Suppressor macrophage (primary cell): ENCODE data around the gene SULT1B1.

ENCODE experiments used
- DNase-seq, 4 experiments: peaks; one replicate each; pipeline ENCODE4 v3.0.0-alpha.2; 2020 to 2022

SULT1B1 gene

DNA sequence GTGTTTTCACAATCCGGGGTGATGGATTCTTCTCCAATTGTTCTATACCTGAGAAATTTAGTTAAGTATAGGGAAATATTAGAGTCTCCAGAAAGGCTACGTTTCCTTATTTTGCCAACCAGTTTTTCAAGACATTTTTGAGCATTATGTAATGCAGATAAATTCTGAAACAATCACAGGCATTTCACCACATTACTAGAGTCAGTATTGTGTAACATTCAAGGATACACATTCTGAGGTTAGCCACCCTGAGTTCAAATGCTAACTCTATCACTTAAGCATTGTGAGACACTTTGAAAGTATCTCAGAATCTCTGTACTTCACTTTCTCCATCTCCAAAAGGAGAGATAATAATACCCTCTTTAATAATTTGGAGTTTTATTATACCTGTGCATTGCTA lies 10.6 kb downstream of the SULT1B1 start:
- DNase-seq: peak; percentile 12 to 78 (median 48)

DNA sequence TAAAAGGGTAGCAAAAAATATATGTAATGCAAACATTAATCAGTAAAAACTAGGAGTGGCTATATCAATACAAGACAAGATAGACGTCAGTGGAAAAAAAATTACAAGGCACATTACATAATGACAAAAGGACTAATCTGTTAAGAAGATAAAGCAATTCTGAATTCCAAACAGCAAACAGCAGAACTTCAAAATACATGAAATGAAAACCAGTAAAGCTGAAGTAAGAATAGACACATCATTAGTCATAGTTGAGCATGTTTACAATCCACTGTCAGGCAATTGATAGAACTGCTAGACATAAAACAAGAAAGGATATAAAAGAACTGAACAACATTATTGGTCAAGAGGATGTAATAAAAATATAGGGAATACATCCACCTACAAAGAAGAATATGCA lies 12.2 kb downstream of the SULT1B1 start:
- DNase-seq: peak in 2 of 4 experiments; percentile 18 to 20

GRCh38 chr4:69744157-69744478 lies 16.3 kb downstream of the SULT1B1 start:
- DNase-seq: no peak

- DNase-seq: no peak
These were observed 16.8 kb downstream of the SULT1B1 start for GRCh38 chr4:69743476-69744156.

- DNase-seq: no peak
These were observed 17.8 kb downstream of the SULT1B1 start for GRCh38 chr4:69742596-69742995.

GRCh38 chr4:69738872-69739271 lies 21.5 kb downstream of the SULT1B1 start:
- no peak for DNase-seq

- DNase-seq: no peak
These were observed 25.3 kb downstream of the SULT1B1 start for GRCh38 chr4:69735119-69735518.

DNA sequence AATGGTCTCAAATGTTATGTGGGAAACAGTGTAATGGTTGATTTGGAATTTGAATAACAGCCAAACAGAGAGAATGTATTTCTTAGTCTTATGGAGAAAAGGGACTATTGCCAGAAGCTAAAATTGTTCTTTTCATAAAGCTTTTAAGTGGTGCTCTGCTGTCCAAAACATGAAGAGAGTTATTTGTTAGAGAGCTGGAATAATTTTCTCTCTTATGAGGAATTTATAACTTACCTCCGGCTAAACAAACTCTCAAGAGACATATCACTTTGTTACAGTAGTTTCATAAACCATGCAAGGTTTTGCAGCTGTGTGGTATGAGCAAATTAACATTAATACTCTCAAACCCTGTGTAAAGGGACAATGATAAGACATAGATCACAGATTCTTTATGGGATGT lies 28.6 kb downstream of the SULT1B1 start:
- DNase-seq: no peak

DNA sequence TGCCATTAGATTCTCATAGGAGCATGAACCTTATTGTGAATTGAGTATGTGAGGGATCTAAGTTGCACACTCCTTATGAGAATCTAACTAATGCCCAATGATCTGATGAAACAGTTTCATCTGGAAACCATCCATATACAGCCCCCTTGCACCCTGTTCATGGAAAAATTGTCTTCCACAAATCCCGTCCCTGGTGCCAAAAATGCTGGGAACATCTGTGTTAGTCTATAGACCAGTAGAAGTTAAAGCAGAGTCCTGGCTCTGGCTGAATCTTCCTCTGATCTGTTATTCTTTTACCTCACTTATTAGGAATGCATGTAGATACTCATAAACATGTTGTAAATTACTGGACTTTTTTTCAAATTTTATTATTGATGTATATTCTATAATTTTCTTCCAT lies 29.2 kb downstream of the SULT1B1 start:
- DNase-seq: no peak

DNA sequence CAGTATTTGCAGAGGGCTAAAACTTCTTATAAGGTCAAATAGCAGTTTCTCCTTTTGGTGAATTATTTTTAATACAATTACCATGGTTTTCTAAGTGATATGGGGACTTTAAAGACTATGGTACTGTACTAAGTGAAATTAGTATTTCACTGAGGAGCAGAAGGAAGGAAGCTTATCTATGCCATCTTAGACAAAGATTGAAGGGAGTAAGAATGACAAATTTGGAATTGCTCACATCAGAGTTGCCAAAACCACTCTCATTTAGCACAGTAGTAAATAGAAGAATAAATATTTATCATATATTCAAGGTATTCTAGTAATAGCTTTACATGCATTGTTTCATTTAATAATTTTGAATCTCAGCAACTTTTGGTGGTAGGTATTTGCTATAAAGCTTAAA lies 30.4 kb downstream of the SULT1B1 start:
- no peak for DNase-seq

GRCh38 chr4:69727926-69728325 lies 32.5 kb downstream of the SULT1B1 start:
- DNase-seq: no peak

- no peak for DNase-seq
These were observed 33.0 kb downstream of the SULT1B1 start for GRCh38 chr4:69727426-69727825.

DNA sequence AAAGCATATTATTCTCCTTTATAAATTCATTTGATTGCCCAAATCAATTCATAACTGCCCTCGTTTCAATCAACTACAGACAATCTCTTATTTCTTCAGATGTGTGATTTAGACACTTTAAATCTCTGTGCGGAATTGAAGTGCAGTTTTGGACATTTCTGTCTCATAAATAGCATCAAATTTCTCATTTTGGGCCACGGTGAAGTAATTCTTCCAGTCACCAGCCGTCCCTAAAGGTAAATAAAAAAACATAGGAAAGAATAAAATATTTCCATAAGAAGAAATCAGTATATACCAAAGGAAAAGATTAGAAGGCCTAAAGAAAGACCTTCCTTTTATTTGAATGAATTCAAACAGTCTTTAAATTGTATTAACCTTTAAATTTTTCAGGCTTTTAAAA lies 33.4 kb downstream of the SULT1B1 start:
- no peak for DNase-seq

GRCh38 chr4:69718396-69719271 lies 41.8 kb downstream of the SULT1B1 start:
- peak in 2 of 4 experiments; percentile 74 to 87 for DNase-seq

DNA sequence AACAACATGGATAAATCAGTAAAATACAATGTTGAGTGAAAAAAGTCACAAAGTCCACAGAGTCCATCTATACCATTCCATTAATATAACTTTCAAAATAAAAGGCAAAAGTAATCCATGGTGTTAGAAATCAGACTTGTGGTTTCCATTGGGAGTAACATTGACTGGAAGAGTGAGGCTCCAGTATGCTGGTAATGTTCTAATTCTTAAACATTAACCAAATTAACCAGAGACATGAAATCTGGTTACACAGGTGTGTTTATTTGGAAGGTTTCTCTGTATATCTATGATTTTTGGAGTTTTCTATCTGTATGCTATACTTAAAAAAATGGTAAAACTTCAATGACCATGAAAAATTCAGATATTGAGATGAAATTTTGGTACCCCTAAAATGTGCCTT lies 42.6 kb downstream of the SULT1B1 start:
- DNase-seq: no peak

- no peak for DNase-seq
These were observed 43.8 kb downstream of the SULT1B1 start for GRCh38 chr4:69716654-69717053.

DNA sequence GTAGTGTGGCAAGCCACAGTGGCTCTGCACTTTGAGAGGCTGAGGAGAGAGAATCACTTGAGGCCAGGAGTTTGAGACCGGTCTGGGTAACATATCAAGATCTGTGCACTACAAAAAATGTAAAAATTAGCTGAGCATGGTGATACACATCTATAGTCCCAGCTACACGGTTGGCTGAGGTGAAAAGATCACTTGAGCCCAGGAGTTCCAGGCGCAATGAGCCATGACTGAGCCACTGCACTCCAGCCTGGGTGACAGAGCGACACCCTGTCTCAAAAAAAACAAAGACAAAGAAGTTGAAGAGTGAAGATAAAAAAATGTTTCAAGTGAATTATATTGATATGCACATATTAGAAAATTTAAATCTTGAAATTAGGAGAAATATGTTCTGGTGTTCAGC lies 46.3 kb downstream of the SULT1B1 start:
- DNase-seq: no peak

- DNase-seq: peak; percentile 58 to 86 (median 75)
These were observed 46.8 kb downstream of the SULT1B1 start for GRCh38 chr4:69713593-69713992.

GRCh38 chr4:69710580-69710979 lies 49.8 kb downstream of the SULT1B1 start:
- DNase-seq: no peak

DNA sequence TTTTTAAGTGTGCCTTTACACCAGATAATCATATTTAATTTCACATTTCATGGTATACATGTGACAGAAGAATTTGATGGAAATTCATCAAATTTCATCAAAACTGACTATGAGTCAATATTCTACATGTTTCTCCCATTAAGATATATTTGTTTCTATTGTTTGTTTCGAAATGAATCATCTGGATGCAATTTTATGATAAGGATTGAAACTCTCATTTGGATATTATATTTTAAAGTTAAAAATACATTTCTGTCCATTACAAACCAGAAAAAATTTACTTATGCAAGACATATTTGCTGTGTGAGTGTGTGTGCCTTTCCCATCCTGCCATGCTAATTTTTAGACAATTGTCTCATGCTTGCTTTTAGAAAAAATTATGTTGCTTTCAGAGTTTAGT lies 52.2 kb downstream of the SULT1B1 start:
- DNase-seq: no peak

DNA sequence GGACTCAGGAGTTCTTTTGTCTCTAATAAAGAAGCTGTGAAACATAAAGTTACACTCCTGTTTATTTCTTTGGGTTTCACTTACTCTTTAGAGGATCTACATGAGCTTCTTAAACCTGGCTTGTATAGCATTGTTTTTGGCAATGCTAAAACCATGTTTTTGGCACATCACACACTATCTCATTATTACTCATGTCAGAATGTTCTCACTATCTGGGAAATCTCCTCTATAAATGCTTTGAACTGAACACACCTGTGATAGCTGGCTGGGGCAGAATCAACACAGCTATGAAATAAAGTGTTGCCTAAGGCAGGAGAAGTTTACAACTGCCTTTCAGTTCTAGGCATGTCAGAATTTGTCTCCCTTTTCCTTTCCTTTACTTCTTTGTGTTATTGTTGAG lies 52.6 kb downstream of the SULT1B1 start:
- no peak for DNase-seq

DNA sequence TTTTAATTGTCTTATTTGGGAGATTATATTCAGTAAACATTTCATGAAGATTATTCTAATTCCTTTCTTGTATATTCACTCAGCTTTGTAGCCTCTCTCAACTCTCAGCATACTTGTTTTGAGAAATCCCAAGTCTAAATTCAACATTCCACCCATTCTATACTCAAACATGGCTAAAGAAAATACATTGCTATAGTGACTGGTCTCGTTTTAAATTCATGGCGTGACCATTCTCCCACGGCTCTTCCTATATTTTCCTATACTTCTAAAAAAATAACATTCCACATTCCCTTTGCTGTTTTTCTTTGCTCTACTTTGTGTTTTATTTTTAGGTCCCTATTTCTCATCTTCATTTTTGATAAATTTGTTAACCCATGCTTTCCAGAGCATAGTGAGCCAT lies 58.2 kb downstream of the SULT1B1 start:
- no peak for DNase-seq

GRCh38 chr4:69701696-69702095 lies 58.7 kb downstream of the SULT1B1 start:
- no peak for DNase-seq

GRCh38 chr4:69697536-69698242 lies 62.7 kb downstream of the SULT1B1 start:
- DNase-seq: no peak
